Measurements from ENCODE around the gene SUCLG2. TPM values are rescaled to one million over a fixed set of nuclear protein-coding genes. Genes with fewer than 3 reads are reported as not detected.
"Not testable (repeated sequence)": the region's sequence is repeated elsewhere in the genome, so short reads cannot be mapped to it uniquely, and the experiment has no call there.

Gene SUCLG2
- total and polyA plus RNA-seq, 7 donors: 63.7 to 102 (median 90.5) TPM

- H3K27me3 ChIP-seq (ENCODE audit: insufficient read depth in 3 of 3, low read length in 2 of 3): no peaks in the 10 kb centered on the region
- TF ChIP-seq CTCF (IDR thresholded peaks at IDR 0.05): no peak
- no peaks in the 10 kb centered on the region for H3K4me1 ChIP-seq
- DNase-seq (no peak), ATAC-seq (no peak)
- H3K9me3 ChIP-seq: no peaks in the 10 kb centered on the region
- H3K4me3 ChIP-seq: no peak overlapping the region
- intact Hi-C loops (cut with DNase I): no loop called here
- WGBS, 3 donors: 76 to 85% (median 77%) methylated on average over 3 of the region's 3 CpGs
- H3K36me3 ChIP-seq (ENCODE audit: insufficient read depth in 1 of 2, low read depth in 1 of 2): peaks cover 0 to 4% of the 10 kb centered on the region in 2 donors
- no peak overlapping the region for H3K27ac ChIP-seq
These were observed 96.5 kb downstream of the SUCLG2 start for GRCh38 chr3:67557848-67558355.

- Histone ChIP-seq H3K36me3 (ENCODE audit: insufficient read depth in 1 of 2, low read depth in 1 of 2) (no peaks in the 10 kb centered on the region), H3K9me3 (no peaks in the 10 kb centered on the region), H3K4me3 (peak overlapping the region; percentile 20), H3K4me1 (peaks cover 11% of the 10 kb centered on the region), H3K27ac (peak overlapping the region; percentile 76), H3K27me3 (ENCODE audit: insufficient read depth in 3 of 3, low read length in 2 of 3) (no peaks in the 10 kb centered on the region)
- intact Hi-C loops (cut with DNase I): no loop called here
- 31 to 64% (median 34%) methylated on average over 6 of the region's 6 CpGs for WGBS, 3 donors
- TF ChIP-seq CTCF (IDR thresholded peaks at IDR 0.05): no peak
- ATAC-seq (peak; percentile 90 to 95 (median 92)), DNase-seq (no peak)
These were observed 102.9 kb downstream of the SUCLG2 start for GRCh38 chr3:67551361-67552016.

- 87 to 97% (median 96%) methylated on average over 7 of the region's 7 CpGs for WGBS, 3 donors
- Histone ChIP-seq H3K9me3 (no peaks in the 10 kb centered on the region), H3K36me3 (ENCODE audit: insufficient read depth in 1 of 2, low read depth in 1 of 2) (no peaks in the 10 kb centered on the region), H3K4me1 (peaks cover 11% of the 10 kb centered on the region), H3K4me3 (no peak overlapping the region), H3K27me3 (ENCODE audit: insufficient read depth in 3 of 3, low read length in 2 of 3) (no peaks in the 10 kb centered on the region), H3K27ac (no peak overlapping the region)
- intact Hi-C loops (cut with DNase I): no loop called here
- no peak for TF ChIP-seq CTCF (IDR thresholded peaks at IDR 0.05)
- DNase-seq (no peak), ATAC-seq (no peak)
These were observed 103.9 kb downstream of the SUCLG2 start for GRCh38 chr3:67550541-67550940.

- ATAC-seq; H3K4me1 ChIP-seq; H3K36me3 ChIP-seq (ENCODE audit: insufficient read depth in 1 of 2, low read depth in 1 of 2); H3K27me3 ChIP-seq (ENCODE audit: insufficient read depth in 3 of 3, low read length in 2 of 3); intact Hi-C loops (cut with DNase I); H3K27ac ChIP-seq; H3K9me3 ChIP-seq; H3K4me3 ChIP-seq; DNase-seq: not testable (repeated sequence)
- 99% methylated on average over 3 of the region's 3 CpGs for WGBS, 3 donors
These were observed 111.7 kb downstream of the SUCLG2 start for GRCh38 chr3:67542502-67543250.

- ATAC-seq (no peak), DNase-seq (peak in 1 of 2 donors; percentile 36)
- Histone ChIP-seq H3K9me3 (no peaks in the 10 kb centered on the region), H3K4me3 (no peak overlapping the region), H3K4me1 (no peaks in the 10 kb centered on the region), H3K36me3 (ENCODE audit: insufficient read depth in 1 of 2, low read depth in 1 of 2) (no peaks in the 10 kb centered on the region), H3K27me3 (ENCODE audit: insufficient read depth in 3 of 3, low read length in 2 of 3) (no peaks in the 10 kb centered on the region), H3K27ac (no peak overlapping the region)
- intact Hi-C loops (cut with DNase I): no loop called here
- no peak for TF ChIP-seq CTCF (IDR thresholded peaks at IDR 0.05)
- 81 to 90% (median 81%) methylated on average over 8 of the region's 8 CpGs for WGBS, 3 donors
These were observed 114.1 kb downstream of the SUCLG2 start for GRCh38 chr3:67540198-67540894.

GRCh38 chr3:67537203-67537602, 117.2 kb downstream of the SUCLG2 start:
- H3K4me1 ChIP-seq; H3K27me3 ChIP-seq (ENCODE audit: insufficient read depth in 3 of 3, low read length in 2 of 3); DNase-seq; H3K9me3 ChIP-seq; H3K36me3 ChIP-seq (ENCODE audit: insufficient read depth in 1 of 2, low read depth in 1 of 2); H3K4me3 ChIP-seq; H3K27ac ChIP-seq; ATAC-seq; intact Hi-C loops (cut with DNase I): not testable (repeated sequence)
- 85 to 98% (median 98%) methylated on average over 4 of the region's 4 CpGs for WGBS, 3 donors

Data from psoas muscle (tissue), 8 donors.